T-helper 1 cell treated with Interleukin-12 subunit alpha and Interleukin-12 subunit beta and Interleukin-4 antibody, amounts not matched to agents 30 ng/mL and 1 ng/mL, for 36 hours (primary cell): ENCODE results near the gene ZSWIM3. TPM values are rescaled to one million over a fixed set of nuclear protein-coding genes. Genes with fewer than 3 reads are reported as not detected.

ENCODE experiments used
- intact Hi-C: fragments of 100-400 bp; cut with micrococcal nuclease; formaldehyde crosslinking; loops from one replicate; pipeline ENCODE4 v1.15.1; 2024
- total RNA-seq: library from RNA; stranded (reverse); gene quantifications from 2 replicates; pipeline ENCODE4 v1.2.3, GENCODE V29; 2022

The ZSWIM3 gene
- total RNA-seq, 1 donor from 2014 or later, result 7.4 TPM

- intact Hi-C loops, result no loop called here
Measured at GRCh38 chr20:45909336-45909808, 52.0 kb downstream of the ZSWIM3 start.

- intact Hi-C loops, result loop anchor here (1.0 to 2.0 kb wide), 3 partner anchors 19 to 76 kb away; partner anchors contain the start of genes CTSA, NEURL2 and ZSWIM1
Measured at GRCh38 chr20:45909817-45910669, 52.6 kb downstream of the ZSWIM3 start.

GRCh38 chr20:45910670-45911485 lies 53.5 kb downstream of the ZSWIM3 start:
- intact Hi-C loops, result loop anchor here (1.0 to 2.0 kb wide), 6 partner anchors 20 to 77 kb away; partner anchors contain the start of genes ACOT8, CTSA, NEURL2 and ZNF335

- intact Hi-C loops, result loop anchor here (1.0 to 2.0 kb wide), 4 partner anchors 24 to 61 kb away; partner anchors contain the start of genes ACOT8, ZNF335, ZSWIM1 and ZSWIM3
Measured at GRCh38 chr20:45911486-45912343, 54.3 kb downstream of the ZSWIM3 start, which contains the start of gene PLTP. PLTP (minus strand) TSS chr20:45912155; CDS start chr20:45911452, 703 bp downstream.

GRCh38 chr20:45912344-45912682 lies 54.9 kb downstream of the ZSWIM3 start:
- intact Hi-C loops, result no loop called here

GRCh38 chr20:45913116-45913515 lies 55.7 kb downstream of the ZSWIM3 start:
- intact Hi-C loops, result no loop called here

- intact Hi-C loops, result no loop called here
Measured at GRCh38 chr20:45917790-45918141, 60.4 kb downstream of the ZSWIM3 start.

GRCh38 chr20:45918182-45918737 lies 60.8 kb downstream of the ZSWIM3 start:
- intact Hi-C loops, result no loop called here

GRCh38 chr20:45918779-45919537 lies 61.5 kb downstream of the ZSWIM3 start:
- intact Hi-C loops, result no loop called here

- intact Hi-C loops, result no loop called here
Measured at GRCh38 chr20:45919542-45920399, 62.4 kb downstream of the ZSWIM3 start.

- intact Hi-C loops, result no loop called here
Measured at GRCh38 chr20:45920462-45921336, 63.3 kb downstream of the ZSWIM3 start.

GRCh38 chr20:45921337-45922189 lies 64.1 kb downstream of the ZSWIM3 start:
- intact Hi-C loops, result no loop called here

- intact Hi-C loops, result no loop called here
Measured at GRCh38 chr20:45924391-45925261, 67.2 kb downstream of the ZSWIM3 start.

- intact Hi-C loops, result no loop called here
Measured at GRCh38 chr20:45925821-45926506, 68.5 kb downstream of the ZSWIM3 start.

GRCh38 chr20:45926731-45927070 lies 69.3 kb downstream of the ZSWIM3 start:
- intact Hi-C loops, result no loop called here
